Ovary (tissue), 9 donors: ENCODE data around the gene AKAP5. TPM values are rescaled to one million over a fixed set of nuclear protein-coding genes. Genes with fewer than 3 reads are reported as not detected.

Source experiments
- DNase-seq, 5 donors: peaks; one replicate each; pipeline ENCODE4 v3.0.0-alpha.2; 2019 to 2020
- H3K27ac ChIP-seq, 2 donors: fragments of 200-600 bp; one replicate each; pipeline versions ENCODE4 v1.5.1 to v1.8.0; 2019 to 2022
- H3K27me3 ChIP-seq: fragments of 200-600 bp; one replicate; pipeline ENCODE4 v1.8.0; 2022
- H3K36me3 ChIP-seq: fragments of 200-600 bp; sonication (generic); one replicate; pipeline ENCODE4 v1.5.1; 2019
- H3K4me1 ChIP-seq: one replicate; pipeline ENCODE4 v1.8.1; 2013; ENCODE audit warnings: mild to moderate bottlenecking, moderate library complexity; ENCODE audit not compliant: insufficient read depth
- H3K4me3 ChIP-seq: fragments of 200-600 bp; sonication (generic); one replicate; pipeline ENCODE4 v1.5.1; 2017
- H3K9me3 ChIP-seq, 2 donors: fragments of 200-600 bp in 1 of 2; sonication (generic) in 1 of 2; one replicate each; pipeline versions ENCODE4 v1.5.1 to v1.8.1; 2013 to 2019; ENCODE audit warnings: mild to moderate bottlenecking in 1 of 2, moderate library complexity in 1 of 2
- EP300 ChIP-seq: sonication (generic); formaldehyde crosslinking; IDR thresholded peaks from one replicate; pipeline ENCODE4 v1.6.1; 2017; ENCODE audit warnings: antibody characterized with exemption
- POLR2A ChIP-seq: fragments of 450-650 bp; IDR thresholded peaks from one replicate; pipeline ENCODE4 v1.6.1; 2017; ENCODE audit warnings: antibody characterized with exemption, mild to moderate bottlenecking, moderate library complexity
- WGBS, 3 donors: extraction: QIAGEN DNeasy Blood & Tissue Kit in 1 of 3; methylation state at CpG; one replicate each; pipeline versions ENCODE4 v1.1.5 to v1.1.7; 2013 to 2017; 5-methylcytosine and 5-hydroxymethylcytosine counted together
- intact Hi-C, 4 donors: fragments of 100-400 bp; cut with DNase I; formaldehyde crosslinking; loops; one replicate each; pipeline versions ENCODE4 v1.11.0 to v1.15.1; 2022 to 2023
- polyA plus RNA-seq, 2 donors: library from polyadenylated mRNA; stranded (reverse); fragments of 200-250 nt in 1 of 2; fragments of 350-450 nt in 1 of 2; fragmentation: Illumina TruSeq in 1 of 2; extraction: RNeasy Lipid Tissue Mini Kit (QIAGEN cat#74804) in 1 of 2; gene quantifications; one replicate each; pipeline ENCODE4 v1.2.3, GENCODE V29; 2013 to 2014
- total RNA-seq, 7 donors: library from RNA; depleted of rRNA in 2 of 7; stranded (reverse); fragments of >200 nt in 2 of 7; fragmentation: NEBNext Ultra II Directional in 3 of 7; extraction: Animal tissue kit (Norgen Biotek cat#: 25700) in 3 of 7; gene quantifications; one replicate each; pipeline versions ENCODE4 v1.1.0 to v1.2.4, GENCODE V29; 2016 to 2023
- TF ChIP-seq, protein P1 (sequence below), 3 donors: fragments of 450-650 bp in 2 of 3; fragments of 200-600 bp in 1 of 3; IDR thresholded peaks; one replicate each; pipeline versions ENCODE4 v1.5.1 to v1.8.0; 2016 to 2022; ENCODE audit warnings: antibody characterized with exemption in 3 of 3, mild to moderate bottlenecking in 1 of 3
- donor health status: DM: no; HTN: no; CAD: no; lungs with moderate emphysema.
- donor health status: DM: no; HTN: no; CAD: no.
- donor health status: Bipolar disorder and iron deficiency.
- donor health status: DM: yes; HTN: yes; CAD: no.
- donor health status: DM: no; HTN: no; CAD: no.
- donor health status: DM: yes; HTN: yes; CAD: no.

Gene AKAP5
- total and polyA plus RNA-seq, 9 donors, result 0.12 to 1.7 (median 0.56) TPM

DNA sequence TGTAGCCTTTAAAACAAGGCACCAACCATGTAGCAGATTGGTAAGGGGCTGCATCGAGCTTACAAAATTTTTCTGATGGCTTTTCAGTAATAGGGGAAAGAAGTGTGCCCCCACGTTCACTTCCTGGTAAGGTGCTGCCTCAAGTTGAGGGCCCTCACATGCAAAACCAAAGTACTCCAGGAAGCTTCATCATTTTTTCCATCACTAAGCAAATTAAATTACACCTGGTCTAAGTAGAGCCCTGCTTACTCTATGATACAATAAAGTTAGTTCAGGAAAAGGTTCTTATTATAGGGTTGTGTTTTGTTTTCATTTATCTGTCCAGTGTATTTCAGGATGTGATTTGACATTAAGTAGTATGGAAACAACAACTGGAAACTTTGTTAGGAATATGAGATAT lies 15.0 kb upstream of the AKAP5 start:
- H3K4me1 ChIP-seq, result no peaks in the 10 kb centered on the region
- intact Hi-C loops, result no loop called here
- no peak overlapping the region for H3K4me3 ChIP-seq
- TF ChIP-seq, protein P1, sequence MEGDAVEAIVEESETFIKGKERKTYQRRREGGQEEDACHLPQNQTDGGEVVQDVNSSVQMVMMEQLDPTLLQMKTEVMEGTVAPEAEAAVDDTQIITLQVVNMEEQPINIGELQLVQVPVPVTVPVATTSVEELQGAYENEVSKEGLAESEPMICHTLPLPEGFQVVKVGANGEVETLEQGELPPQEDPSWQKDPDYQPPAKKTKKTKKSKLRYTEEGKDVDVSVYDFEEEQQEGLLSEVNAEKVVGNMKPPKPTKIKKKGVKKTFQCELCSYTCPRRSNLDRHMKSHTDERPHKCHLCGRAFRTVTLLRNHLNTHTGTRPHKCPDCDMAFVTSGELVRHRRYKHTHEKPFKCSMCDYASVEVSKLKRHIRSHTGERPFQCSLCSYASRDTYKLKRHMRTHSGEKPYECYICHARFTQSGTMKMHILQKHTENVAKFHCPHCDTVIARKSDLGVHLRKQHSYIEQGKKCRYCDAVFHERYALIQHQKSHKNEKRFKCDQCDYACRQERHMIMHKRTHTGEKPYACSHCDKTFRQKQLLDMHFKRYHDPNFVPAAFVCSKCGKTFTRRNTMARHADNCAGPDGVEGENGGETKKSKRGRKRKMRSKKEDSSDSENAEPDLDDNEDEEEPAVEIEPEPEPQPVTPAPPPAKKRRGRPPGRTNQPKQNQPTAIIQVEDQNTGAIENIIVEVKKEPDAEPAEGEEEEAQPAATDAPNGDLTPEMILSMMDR (IDR thresholded peaks at IDR 0.05), result no peak
- TF ChIP-seq EP300 (no peak), POLR2A (no peak)
- no peak for DNase-seq
- no peaks in the 10 kb centered on the region for H3K27me3 ChIP-seq
- no peak overlapping the region for H3K27ac ChIP-seq
- 84 to 93% (median 92%) methylated on average over 2 of the region's 2 CpGs for WGBS, 3 donors
- no peaks in the 10 kb centered on the region for H3K36me3 ChIP-seq
- no peaks in the 10 kb centered on the region for H3K9me3 ChIP-seq

DNA sequence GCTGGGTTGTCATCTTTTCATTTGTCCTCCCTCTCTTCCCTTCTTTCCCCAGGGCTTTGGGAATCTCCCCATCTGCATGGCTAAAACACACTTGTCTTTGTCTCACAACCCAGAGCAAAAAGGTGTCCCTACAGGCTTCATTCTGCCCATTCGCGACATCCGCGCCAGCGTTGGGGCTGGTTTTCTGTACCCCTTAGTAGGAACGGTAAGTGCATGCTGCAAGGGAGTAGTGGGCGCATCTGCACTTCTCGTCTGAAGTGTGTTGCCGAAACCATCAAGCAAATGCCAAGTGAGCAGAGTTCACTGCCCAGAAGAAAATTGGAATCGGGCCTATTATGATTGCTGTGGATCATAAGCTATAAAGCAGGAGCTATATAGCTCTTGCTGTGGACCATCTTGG lies 10.6 kb upstream of the AKAP5 start:
- TF ChIP-seq, protein P1 (IDR thresholded peaks at IDR 0.05), result no peak
- TF ChIP-seq POLR2A (no peak), EP300 (no peak)
- intact Hi-C loops, result no loop called here
- no peaks in the 10 kb centered on the region for H3K27me3 ChIP-seq
- H3K4me1 ChIP-seq, result no peaks in the 10 kb centered on the region
- no peak overlapping the region for H3K4me3 ChIP-seq
- H3K9me3 ChIP-seq, result no peaks in the 10 kb centered on the region
- WGBS, 3 donors, result 90 to 94% (median 93%) methylated on average over 10 of the region's 10 CpGs
- no peak overlapping the region for H3K27ac ChIP-seq
- no peaks in the 10 kb centered on the region for H3K36me3 ChIP-seq
- DNase-seq, result no peak

DNA sequence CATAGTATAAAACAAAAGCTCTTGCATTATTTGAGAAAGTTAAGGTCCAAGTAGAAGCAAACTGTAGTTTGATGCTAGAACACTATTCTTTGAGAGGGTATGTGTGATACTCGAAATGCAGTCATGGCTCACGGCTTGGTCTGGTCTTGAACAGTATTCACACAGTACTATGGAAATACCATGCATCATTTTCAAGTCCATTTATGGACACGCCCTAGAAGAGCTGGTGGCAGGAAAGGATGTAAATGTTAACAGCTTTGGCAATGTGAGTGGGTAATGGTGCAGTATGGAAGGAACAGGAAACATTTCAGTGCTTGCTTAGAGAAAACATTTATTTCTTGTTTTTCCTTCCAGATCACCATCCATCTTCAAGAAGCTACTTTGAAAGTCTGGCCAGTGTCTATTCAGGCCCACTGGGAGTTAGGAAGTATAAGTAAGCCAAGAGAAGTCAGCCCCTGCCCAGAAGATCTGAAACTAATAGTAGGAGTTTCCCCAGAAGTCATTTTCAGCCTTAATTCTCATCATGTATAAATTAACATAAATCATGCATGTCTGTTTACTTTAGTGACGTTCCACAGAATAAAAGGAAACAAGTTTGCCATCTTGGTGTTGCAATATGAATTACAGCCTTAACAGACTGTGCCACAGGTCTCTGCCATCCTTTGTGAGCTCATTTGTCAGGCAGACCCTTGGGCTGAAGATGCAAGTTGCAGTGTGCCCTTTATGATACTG lies 5.7 kb upstream of the AKAP5 start:
- no peak overlapping the region for H3K27ac ChIP-seq
- H3K4me1 ChIP-seq, result peaks cover 1% of the 10 kb centered on the region
- H3K9me3 ChIP-seq, result no peaks in the 10 kb centered on the region
- TF ChIP-seq EP300, result no peak
- TF ChIP-seq, protein P1 (IDR thresholded peaks at IDR 0.05), result no peak
- no peak for TF ChIP-seq POLR2A
- no peaks in the 10 kb centered on the region for H3K36me3 ChIP-seq
- 84 to 89% (median 89%) methylated on average over 4 of the region's 4 CpGs for WGBS, 3 donors
- no peaks in the 10 kb centered on the region for H3K27me3 ChIP-seq
- intact Hi-C loops, result no loop called here
- DNase-seq, result no peak
- H3K4me3 ChIP-seq, result no peak overlapping the region

DNA sequence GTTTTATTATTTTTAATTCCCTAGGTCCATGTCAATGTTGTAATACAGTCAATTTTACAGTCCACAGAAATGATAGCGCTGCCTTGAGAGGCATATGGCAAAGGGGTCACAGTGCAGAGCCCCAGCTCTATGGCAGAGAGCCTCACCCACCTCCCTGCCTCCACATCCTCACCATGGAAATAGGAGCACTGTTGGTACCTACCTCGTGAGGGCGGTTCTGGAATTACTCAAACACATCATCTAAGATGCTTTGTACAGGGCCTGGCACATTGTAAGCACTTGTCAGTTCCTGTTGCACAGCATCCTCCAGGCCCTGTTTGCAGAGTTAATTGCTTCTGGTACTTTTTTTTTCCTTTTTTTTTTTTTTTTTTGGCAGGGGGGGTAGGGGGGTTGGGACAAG lies 4.1 kb upstream of the AKAP5 start:
- no peak for TF ChIP-seq EP300
- TF ChIP-seq, protein P1 (IDR thresholded peaks at IDR 0.05), result no peak
- TF ChIP-seq POLR2A, result no peak
- 71 to 92% (median 80%) methylated on average over 3 of the region's 3 CpGs for WGBS, 3 donors
- peaks cover 2% of the 10 kb centered on the region for H3K4me1 ChIP-seq
- H3K27me3 ChIP-seq, result no peaks in the 10 kb centered on the region
- intact Hi-C loops, result no loop called here
- H3K36me3 ChIP-seq, result no peaks in the 10 kb centered on the region
- H3K4me3 ChIP-seq, result no peak overlapping the region
- H3K27ac ChIP-seq, result no peak overlapping the region
- no peaks in the 10 kb centered on the region for H3K9me3 ChIP-seq
- DNase-seq, result no peak
